GM21528 (cell line): ENCODE measurements around the gene FOXA2.
"Not testable (repeated sequence)": the region's sequence is repeated elsewhere in the genome, so short reads cannot be mapped to it uniquely, and the experiment has no call there.

Experiments used
- ATAC-seq: cut with Tn5 transposase; IDR thresholded peaks from one replicate; pipeline ENCODE4 v1.9.1; 2021; ENCODE audit warnings: mild to moderate bottlenecking, moderate library complexity; ENCODE audit not compliant: unreplicated experiment, low FRiP score

Gene FOXA2

GRCh38 chr20:22584522-22584921 is at the start of gene FOXA2:
Gene FOXA2, minus strand, starts transcription at chr20:22584572. Its CDS starts 294 bp downstream, at chr20:22584278.
- no peak for ATAC-seq

DNA sequence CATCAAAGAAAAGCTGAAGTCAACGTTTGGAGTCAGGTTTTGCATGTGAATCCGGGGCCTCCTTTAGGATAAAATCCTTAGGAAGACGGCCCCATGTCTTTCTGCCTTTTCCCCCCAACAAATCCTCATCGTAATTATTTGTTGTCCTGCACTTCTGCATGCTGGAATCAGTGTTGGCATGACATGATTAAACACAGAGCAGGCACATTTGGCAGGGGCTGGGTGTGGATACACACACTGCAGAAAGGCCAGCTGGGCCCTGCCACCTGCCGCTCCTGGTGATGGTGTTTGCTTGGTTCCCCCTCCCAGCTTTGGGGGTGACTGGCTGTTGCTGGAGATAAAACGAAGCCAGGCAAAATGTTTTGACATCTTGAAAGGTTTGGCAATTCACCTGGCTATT is 46.3 kb upstream of the FOXA2 start:
- no peak for ATAC-seq

DNA sequence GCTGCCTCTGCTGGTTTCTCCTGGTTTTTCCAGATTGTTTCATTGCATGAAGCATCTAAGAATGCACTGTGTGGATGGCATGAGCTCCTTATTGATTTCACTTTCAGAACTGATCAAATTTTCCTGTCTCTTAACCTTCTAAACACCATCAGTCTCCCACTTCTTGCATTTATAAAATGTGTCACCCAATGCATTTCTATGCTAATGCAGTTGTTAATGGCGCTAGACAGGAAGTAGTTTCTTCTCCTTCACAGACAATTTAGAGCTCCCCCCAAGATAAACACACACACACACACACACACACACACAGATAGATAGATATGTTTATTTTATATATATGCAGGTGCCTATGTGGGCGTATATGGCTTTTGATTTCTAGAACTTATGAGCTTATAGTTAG is 45.6 kb upstream of the FOXA2 start:
- no peak for ATAC-seq

GRCh38 chr20:22629447-22629846 is 45.1 kb upstream of the FOXA2 start:
- no peak for ATAC-seq

GRCh38 chr20:22626496-22626895 is 42.1 kb upstream of the FOXA2 start:
- no peak for ATAC-seq

DNA sequence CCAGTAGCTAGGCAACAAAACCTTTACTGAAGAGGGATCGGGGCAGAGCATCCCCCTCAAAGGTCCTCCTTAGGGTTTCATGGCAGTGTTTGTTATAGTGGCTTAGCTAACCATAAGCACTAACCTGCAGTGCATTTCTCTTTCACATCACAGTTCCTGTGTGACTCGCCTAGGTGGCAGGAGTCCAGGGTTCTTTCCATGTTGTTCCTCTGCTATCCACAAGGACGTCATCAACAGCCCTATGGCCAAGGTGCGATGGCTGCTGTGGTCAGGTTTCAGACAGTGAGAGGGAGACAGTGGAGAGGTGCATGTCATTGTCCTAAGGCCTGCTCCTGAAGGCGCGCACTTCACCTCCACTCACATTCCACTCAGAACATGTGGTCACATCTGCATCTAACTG is 38.8 kb upstream of the FOXA2 start:
- no peak for ATAC-seq

- ATAC-seq, result no peak
These were observed 36.0 kb upstream of the FOXA2 start for GRCh38 chr20:22620342-22620741.

GRCh38 chr20:22619806-22620205 is 35.4 kb upstream of the FOXA2 start:
- no peak for ATAC-seq

GRCh38 chr20:22619272-22619671 is 34.9 kb upstream of the FOXA2 start:
- no peak for ATAC-seq

DNA sequence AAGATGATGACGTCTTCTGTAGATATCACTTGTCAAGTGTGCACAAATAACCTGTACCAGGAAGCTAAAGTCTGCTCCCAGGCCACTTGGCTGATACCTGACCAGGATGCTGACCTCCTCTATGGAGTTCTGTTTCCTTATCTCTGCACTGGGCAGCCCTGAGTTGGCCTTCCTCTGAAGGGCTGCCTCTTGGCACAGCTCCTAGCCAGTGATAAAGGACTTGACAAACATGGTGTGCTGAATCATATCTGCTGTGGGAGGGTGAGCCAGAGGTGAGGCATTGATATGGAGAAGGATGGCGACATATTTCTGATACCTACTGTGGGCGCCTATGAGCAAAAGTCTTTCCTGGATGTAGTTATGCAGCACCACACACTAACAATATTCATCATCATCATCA is 32.8 kb upstream of the FOXA2 start:
- no peak for ATAC-seq

DNA sequence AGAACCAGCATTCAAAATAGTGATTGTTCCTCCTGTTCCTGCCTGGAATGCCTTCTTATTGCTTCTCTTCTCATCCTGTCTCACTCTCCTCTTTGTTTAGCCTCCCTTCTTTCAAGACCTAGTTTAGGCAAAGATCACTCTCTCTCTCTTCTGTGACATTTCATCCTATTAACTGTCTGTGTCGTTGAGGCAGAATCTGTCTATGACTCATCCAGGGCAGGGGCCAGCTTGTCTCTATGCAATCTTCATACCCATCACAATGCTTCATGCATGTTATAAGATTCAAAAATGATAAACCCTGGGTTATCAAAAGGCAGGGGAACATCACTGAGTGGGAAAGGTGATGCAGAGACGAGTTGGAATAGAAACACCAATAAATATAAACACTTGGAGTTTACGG is 32.2 kb upstream of the FOXA2 start:
- no peak for ATAC-seq

DNA sequence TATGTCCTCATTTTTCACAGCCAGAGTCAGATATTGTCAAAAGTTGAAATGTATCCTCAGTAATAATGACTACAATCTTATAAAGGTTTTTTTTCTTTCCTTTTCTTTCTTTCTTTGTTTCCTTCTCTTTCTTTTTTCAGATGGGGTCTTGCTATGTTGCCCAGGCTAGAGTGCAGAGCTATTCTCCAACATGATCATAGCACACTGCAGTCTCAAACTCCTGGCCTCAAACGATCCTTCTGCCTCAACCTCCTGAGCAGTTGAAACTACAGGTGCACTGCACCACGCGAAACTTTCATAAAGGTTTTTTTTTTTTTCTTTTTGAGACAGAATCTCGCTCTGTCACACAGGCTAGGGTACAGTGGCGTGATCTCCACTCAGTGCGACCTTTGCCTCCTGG is 31.1 kb upstream of the FOXA2 start:
- ATAC-seq, result no peak

DNA sequence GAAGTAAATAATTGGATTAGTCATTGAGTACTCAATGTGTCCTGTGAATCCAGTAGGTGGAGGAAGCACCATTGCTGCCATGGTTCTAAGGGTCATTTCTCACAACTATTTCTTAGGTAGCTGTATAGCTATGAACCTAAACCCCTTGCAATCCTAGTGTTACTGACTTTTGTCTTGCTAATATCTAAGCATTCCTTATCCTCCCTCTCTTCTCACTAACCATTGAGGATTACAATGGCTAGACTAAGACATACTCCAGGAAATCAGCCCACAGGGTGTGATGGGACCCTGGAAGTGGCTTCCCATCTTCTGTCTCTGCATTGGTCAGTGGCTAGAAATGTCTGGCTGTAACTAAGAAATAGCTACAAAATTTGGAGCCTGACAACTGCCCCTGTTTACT is 27.3 kb upstream of the FOXA2 start:
- no peak for ATAC-seq

DNA sequence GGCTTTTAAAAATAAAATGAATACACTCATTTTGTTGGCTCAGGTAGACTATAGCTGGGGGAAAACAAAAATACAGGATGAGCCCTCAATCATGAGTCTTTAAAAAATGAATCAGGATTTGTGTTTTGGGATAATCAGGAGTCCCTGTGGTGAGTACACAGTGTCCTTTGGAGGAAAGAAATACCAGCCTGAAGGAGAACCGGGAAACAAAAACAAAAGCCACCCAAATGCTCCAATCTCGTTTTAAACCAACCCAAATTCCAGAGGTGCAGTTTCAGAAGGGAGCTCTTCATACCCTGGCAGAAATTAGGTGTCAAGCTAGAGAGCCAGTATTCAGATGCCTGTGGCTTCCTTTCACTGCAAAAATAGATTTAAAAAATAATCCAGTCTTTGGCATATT is 23.3 kb upstream of the FOXA2 start:
- ATAC-seq, result no peak

- no peak for ATAC-seq
These were observed 20.4 kb upstream of the FOXA2 start for GRCh38 chr20:22604815-22605214.

GRCh38 chr20:22601361-22602141 is 17.2 kb upstream of the FOXA2 start:
- no peak for ATAC-seq

DNA sequence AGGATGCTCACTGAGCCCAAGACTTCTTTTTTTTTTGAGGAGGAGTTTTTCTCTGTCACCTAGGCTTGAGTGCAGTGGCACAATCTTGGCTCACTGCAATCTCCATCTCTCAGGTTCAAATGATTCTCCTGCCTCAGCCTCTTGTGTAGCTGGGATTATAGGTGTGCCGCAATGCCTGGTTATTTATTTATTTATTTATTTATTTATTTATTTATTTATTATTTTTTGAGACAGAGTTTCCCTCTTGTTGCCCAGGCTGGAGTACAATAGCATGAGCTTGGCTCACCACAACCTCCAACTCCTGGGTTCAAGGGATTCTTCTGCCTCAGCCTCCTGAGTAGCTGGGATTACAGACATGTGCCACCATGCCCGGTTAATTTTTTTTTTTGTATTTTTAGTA is 14.9 kb upstream of the FOXA2 start:
- ATAC-seq, result not testable (repeated sequence)

- no peak for ATAC-seq
These were observed 12.9 kb upstream of the FOXA2 start for GRCh38 chr20:22597303-22597702.

- ATAC-seq, result no peak
These were observed 6.3 kb upstream of the FOXA2 start for GRCh38 chr20:22590662-22591061.

DNA sequence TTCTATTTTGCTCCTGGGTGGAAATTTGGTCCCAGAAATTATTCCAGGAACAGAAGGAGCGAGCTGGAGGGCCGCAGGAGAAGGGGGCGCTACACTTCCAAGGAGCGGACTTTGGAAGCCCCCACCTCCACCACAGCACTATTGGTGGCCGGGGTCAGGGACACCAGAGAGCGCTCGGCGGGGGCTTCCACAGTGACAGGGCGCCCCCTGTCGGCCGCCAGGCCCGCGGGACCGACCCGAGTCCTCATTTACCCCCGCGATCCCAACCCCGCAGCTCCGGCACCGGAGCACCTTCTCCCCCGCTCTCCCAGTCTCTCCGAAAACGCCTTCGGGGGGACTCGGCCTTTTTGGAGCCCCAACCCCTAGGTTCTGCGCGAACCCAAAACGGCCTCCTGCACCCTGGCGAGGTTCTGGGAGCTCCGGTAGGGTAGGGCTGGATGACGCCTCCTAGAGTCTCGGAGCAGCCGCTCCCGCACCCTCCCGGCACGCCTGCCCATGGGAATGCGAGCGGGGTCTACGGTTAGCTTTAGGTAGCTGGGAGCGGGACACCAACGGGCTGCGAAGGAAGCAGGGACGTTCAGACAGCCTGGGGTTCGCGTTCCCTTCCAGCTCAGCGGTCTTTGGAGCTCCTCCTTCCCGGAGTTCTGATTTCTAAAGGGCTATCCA is 2.4 kb upstream of the FOXA2 start:
- ATAC-seq, result no peak

- ATAC-seq, result no peak
These were observed 1.6 kb upstream of the FOXA2 start for GRCh38 chr20:22585786-22586493.
